ENCODE results near the gene ZBTB20. TPM values are rescaled to one million over a fixed set of nuclear protein-coding genes. Genes with fewer than 3 reads are reported as not detected.

The ZBTB20 gene
- polyA plus RNA-seq, 3 donors, result 1.3 to 3.2 (median 2.0) TPM

- Histone ChIP-seq H3K36me3 (replicated peaks in 1 of 2; ENCODE audit: control insufficient read depth in 1 of 2, insufficient read depth in 2 of 2, low read length in 2 of 2) (no peaks in the 10 kb centered on the region), H3K79me2 (ENCODE audit: insufficient read depth, low read length) (no peaks in the 10 kb centered on the region), H3K27ac (ENCODE audit: low read depth in 1 of 2, low read length in 2 of 2) (no peak overlapping the region), H3K4me3 (replicated peaks in 1 of 3; ENCODE audit: low read depth in 2 of 3, low read length in 3 of 3) (no peak overlapping the region), H3K9ac (ENCODE audit: insufficient read depth, low read length, poor library complexity, severe bottlenecking) (no peak overlapping the region), H3K4me2 (replicated peaks; ENCODE audit: extremely low read depth, low read length, poor library complexity, severe bottlenecking) (no peak overlapping the region), H4K20me1 (ENCODE audit: insufficient read depth, low read length) (no peaks in the 10 kb centered on the region), H3K9me3 (replicated peaks in 1 of 2; ENCODE audit: control insufficient read depth in 1 of 2, insufficient read depth in 1 of 2, low read length in 2 of 2) (no peaks in the 10 kb centered on the region), H2AFZ (ENCODE audit: insufficient read depth, low read depth, low read length, poor library complexity, severe bottlenecking) (no peak overlapping the region), H3K4me1 (ENCODE audit: control insufficient read depth in 1 of 2, insufficient read depth in 2 of 2, low read length in 2 of 2) (no peaks in the 10 kb centered on the region), H3K27me3 (ENCODE audit: control insufficient read depth in 2 of 2, insufficient read depth in 2 of 2, low read length in 2 of 2) (no peaks in the 10 kb centered on the region)
- Mint-ChIP-seq H3K27ac (no peak overlapping the region), H3K9me3 (peaks cover 0 to 3% (median 1%) of the 10 kb centered on the region in 7 donors), H3K36me3 (no peaks in the 10 kb centered on the region), H3K27me3 (ENCODE audit: low read depth in 3 of 3) (no peaks in the 10 kb centered on the region), H3K4me1 (no peaks in the 10 kb centered on the region), H3K4me3 (no peak overlapping the region)
- intact Hi-C loops (cut with micrococcal nuclease), result no loop called here
- no peak for TF ChIP-seq CTCF (IDR thresholded peaks at IDR 0.05)
- no CpG with 5 or more reads among the region's 4 CpGs for WGBS (ENCODE audit: insufficient coverage)
- DNase-seq, result no peak
Measured at GRCh38 chr3:114609973-114610630, 537.0 kb downstream of the ZBTB20 start.

GRCh38 chr3:114608293-114608692, 538.8 kb downstream of the ZBTB20 start:
- no peak overlapping the region for H2AFZ ChIP-seq (ENCODE audit: insufficient read depth, low read depth, low read length, poor library complexity, severe bottlenecking)
- H3K79me2 ChIP-seq (ENCODE audit: insufficient read depth, low read length), result no peaks in the 10 kb centered on the region
- no peak for DNase-seq
- Mint-ChIP-seq H3K27ac (no peak overlapping the region), H3K9me3 (peaks cover 0 to 3% (median 0%) of the 10 kb centered on the region in 7 donors), H3K27me3 (ENCODE audit: low read depth in 3 of 3) (no peaks in the 10 kb centered on the region), H3K4me3 (no peak overlapping the region), H3K36me3 (no peaks in the 10 kb centered on the region), H3K4me1 (no peaks in the 10 kb centered on the region)
- H3K36me3 ChIP-seq (replicated peaks in 1 of 2; ENCODE audit: control insufficient read depth in 1 of 2, insufficient read depth in 2 of 2, low read length in 2 of 2), result no peaks in the 10 kb centered on the region
- H3K9ac ChIP-seq (ENCODE audit: insufficient read depth, low read length, poor library complexity, severe bottlenecking), result no peak overlapping the region
- no peak for TF ChIP-seq CTCF (IDR thresholded peaks at IDR 0.05)
- no peaks in the 10 kb centered on the region for H3K9me3 ChIP-seq (replicated peaks in 1 of 2; ENCODE audit: control insufficient read depth in 1 of 2, insufficient read depth in 1 of 2, low read length in 2 of 2)
- H3K27me3 ChIP-seq (ENCODE audit: control insufficient read depth in 2 of 2, insufficient read depth in 2 of 2, low read length in 2 of 2), result no peaks in the 10 kb centered on the region
- no peak overlapping the region for H3K4me3 ChIP-seq (replicated peaks in 1 of 3; ENCODE audit: low read depth in 2 of 3, low read length in 3 of 3)
- intact Hi-C loops (cut with micrococcal nuclease), result no loop called here
- H4K20me1 ChIP-seq (ENCODE audit: insufficient read depth, low read length), result no peaks in the 10 kb centered on the region
- WGBS (ENCODE audit: insufficient coverage), result no CpG with 5 or more reads among the region's 1 CpG
- no peak overlapping the region for H3K27ac ChIP-seq (ENCODE audit: low read depth in 1 of 2, low read length in 2 of 2)
- H3K4me1 ChIP-seq (ENCODE audit: control insufficient read depth in 1 of 2, insufficient read depth in 2 of 2, low read length in 2 of 2), result no peaks in the 10 kb centered on the region
- no peak overlapping the region for H3K4me2 ChIP-seq (replicated peaks; ENCODE audit: extremely low read depth, low read length, poor library complexity, severe bottlenecking)

Measured in CD14-positive monocyte (primary cell).